Activated B cell treated with CpG ODN at 0.5 μM for 24 hours (primary cell): ENCODE results near the gene NLRP1. TPM values are rescaled to one million over a fixed set of nuclear protein-coding genes. Genes with fewer than 3 reads are reported as not detected.

ENCODE experiments used
- ATAC-seq: fragments of 200-7000 bp; cut with Tn5 transposase; one replicate; pipeline ENCODE4 v1.10.0; 2021; ENCODE audit warnings: low read depth, mild to moderate bottlenecking, moderate library complexity
- CTCF ChIA-PET: fragments of 350-600 bp; sonication (Branson Sonifier 250); formaldehyde crosslinking; loops from one replicate; lab custom pipeline; 2021; ENCODE audit warnings: antibody characterized with exemption; lab: Charles Lee
- POLR2A ChIA-PET: fragments of 350-600 bp; sonication (Branson Sonifier 250); formaldehyde crosslinking; loops from one replicate; lab custom pipeline; 2021; ENCODE audit warnings: antibody characterized with exemption; lab: Charles Lee
- DNase-seq: peaks from one replicate; pipeline ENCODE4 v3.0.0; 2022
- H3K27ac Mint-ChIP-seq: one replicate; pipeline ENCODE4 v1.8.0; 2020; ENCODE audit warnings: mixed read lengths
- H3K27me3 Mint-ChIP-seq: one replicate; pipeline ENCODE4 v1.8.0; 2021; ENCODE audit warnings: mixed read lengths
- H3K36me3 Mint-ChIP-seq: one replicate; pipeline ENCODE4 v1.8.0; 2021; ENCODE audit warnings: low read depth, mixed read lengths
- H3K4me1 Mint-ChIP-seq: one replicate; pipeline ENCODE4 v1.8.0; 2021; ENCODE audit warnings: mixed read lengths
- H3K4me3 Mint-ChIP-seq: one replicate; pipeline ENCODE4 v1.8.0; 2020; ENCODE audit warnings: mild to moderate bottlenecking, mixed read lengths
- H3K9me3 Mint-ChIP-seq: one replicate; pipeline ENCODE4 v1.8.0; 2020; ENCODE audit warnings: mixed read lengths
- CTCF ChIP-seq: fragments of 200-600 bp; IDR thresholded peaks from one replicate; pipeline ENCODE4 v1.8.0; 2022; ENCODE audit warnings: antibody characterized with exemption, mild to moderate bottlenecking
- intact Hi-C: fragments of 100-400 bp; cut with micrococcal nuclease; formaldehyde crosslinking; loops from one replicate; pipeline ENCODE4 v1.15.1; 2024
- total RNA-seq: library from RNA; stranded (reverse); gene quantifications from 2 replicates; pipeline ENCODE4 v1.2.3, GENCODE V29; 2022

NLRP1 gene
- total RNA-seq, 1 donor from 2014 or later = 40.4 TPM

GRCh38 chr17:5531085-5531418 lies 53.3 kb downstream of the NLRP1 start:
- H3K36me3 Mint-ChIP-seq = peaks cover 81% of the 10 kb centered on the region
- intact Hi-C loops = no loop called here
- H3K27ac Mint-ChIP-seq = no peak overlapping the region
- H3K9me3 Mint-ChIP-seq = no peaks in the 10 kb centered on the region
- DNase-seq (no peak), ATAC-seq (no peak)
- H3K27me3 Mint-ChIP-seq = no peaks in the 10 kb centered on the region
- ChIA-PET CTCF (no interaction called here), POLR2A (no interaction called here)
- H3K4me3 Mint-ChIP-seq = no peak overlapping the region
- no peaks in the 10 kb centered on the region for H3K4me1 Mint-ChIP-seq
- no peak for TF ChIP-seq CTCF

- CTCF ChIA-PET = no interaction called here
- Mint-ChIP-seq H3K4me1 (no peaks in the 10 kb centered on the region), H3K27ac (no peak overlapping the region), H3K4me3 (no peak overlapping the region), H3K9me3 (no peaks in the 10 kb centered on the region), H3K36me3 (peaks cover 79% of the 10 kb centered on the region), H3K27me3 (no peaks in the 10 kb centered on the region)
- DNase-seq (no peak), ATAC-seq (no peak)
- intact Hi-C loops = no loop called here
- POLR2A ChIA-PET = no interaction called here
- no peak for TF ChIP-seq CTCF
Measured at GRCh38 chr17:5530265-5531084, 53.8 kb downstream of the NLRP1 start.

- CTCF ChIA-PET = interaction anchor here (0.6 kb wide), 1 partner anchor 900 kb away, joined by 3 read pairs; no protein-coding TSS in a partner anchor
- Mint-ChIP-seq H3K4me3 (no peak overlapping the region), H3K27ac (no peak overlapping the region), H3K27me3 (no peaks in the 10 kb centered on the region), H3K36me3 (peaks cover 86% of the 10 kb centered on the region), H3K4me1 (no peaks in the 10 kb centered on the region), H3K9me3 (no peaks in the 10 kb centered on the region)
- TF ChIP-seq CTCF = no peak
- ATAC-seq (no peak), DNase-seq (no peak)
- POLR2A ChIA-PET = interaction anchor here (0.6 kb wide), 1 partner anchor 59 kb away, joined by 3 read pairs; the partner anchor contains the start of gene DHX33
- intact Hi-C loops = no loop called here
Measured at GRCh38 chr17:5527601-5528250, 56.6 kb downstream of the NLRP1 start.

GRCh38 chr17:5526821-5527598 lies 57.3 kb downstream of the NLRP1 start:
- H3K4me3 Mint-ChIP-seq = no peak overlapping the region
- DNase-seq = no peak
- peak; percentile 34 for ATAC-seq
- H3K9me3 Mint-ChIP-seq = no peaks in the 10 kb centered on the region
- ChIA-PET POLR2A (interaction anchor here (0.5 to 0.6 kb wide), 2 partner anchors 58 to 1616 kb away, joined by 3 to 4 read pairs; partner anchors contain the start of gene DHX33), CTCF (no interaction called here)
- H3K4me1 Mint-ChIP-seq = no peaks in the 10 kb centered on the region
- peaks cover 83% of the 10 kb centered on the region for H3K36me3 Mint-ChIP-seq
- no peak overlapping the region for H3K27ac Mint-ChIP-seq
- no peaks in the 10 kb centered on the region for H3K27me3 Mint-ChIP-seq
- TF ChIP-seq CTCF = no peak
- intact Hi-C loops = no loop called here

- ChIA-PET POLR2A (no interaction called here), CTCF (no interaction called here)
- intact Hi-C loops = no loop called here
- H3K4me1 Mint-ChIP-seq = no peaks in the 10 kb centered on the region
- DNase-seq (no peak), ATAC-seq (no peak)
- no peak overlapping the region for H3K4me3 Mint-ChIP-seq
- no peak for TF ChIP-seq CTCF
- peaks cover 68% of the 10 kb centered on the region for H3K36me3 Mint-ChIP-seq
- H3K27ac Mint-ChIP-seq = no peak overlapping the region
- H3K9me3 Mint-ChIP-seq = no peaks in the 10 kb centered on the region
- no peaks in the 10 kb centered on the region for H3K27me3 Mint-ChIP-seq
Measured at GRCh38 chr17:5523249-5523648, 61.1 kb downstream of the NLRP1 start.
